GM18907 (cell line): Measurements from ENCODE around the gene TUBA1C.
"Not testable (repeated sequence)": the region's sequence is repeated elsewhere in the genome, so short reads cannot be mapped to it uniquely, and the experiment has no call there.

ENCODE experiments used
- ATAC-seq: cut with Tn5 transposase; IDR thresholded peaks from one replicate; pipeline ENCODE4 v1.9.1; 2021; ENCODE audit warnings: mild to moderate bottlenecking, moderate library complexity; ENCODE audit not compliant: unreplicated experiment

The TUBA1C gene

DNA sequence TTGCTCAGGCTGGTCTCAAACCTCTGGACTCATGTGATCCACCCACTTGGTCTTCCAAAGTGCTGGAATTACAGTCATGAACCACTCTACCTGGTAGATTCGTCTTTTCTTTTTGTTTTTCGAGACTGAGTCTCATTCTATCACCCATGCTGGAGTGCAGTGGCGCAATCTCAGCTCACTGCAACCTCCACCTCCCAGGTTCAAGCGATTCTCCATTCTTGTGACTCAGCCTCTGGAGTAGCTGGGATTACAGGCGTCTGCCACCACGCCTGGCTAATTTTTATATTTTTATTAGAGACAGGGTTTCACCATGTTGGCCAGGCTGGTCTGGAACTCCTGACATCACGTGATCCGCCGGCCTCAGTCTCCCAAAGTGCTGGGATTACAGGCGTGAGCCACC lies 9.4 kb upstream of the TUBA1C start:
- not testable (repeated sequence) for ATAC-seq

- ATAC-seq = no peak
Observed at GRCh38 chr12:49255857-49256637, 8.8 kb upstream of the TUBA1C start.

- ATAC-seq = not testable (repeated sequence)
Observed at GRCh38 chr12:49257508-49258184, 7.2 kb upstream of the TUBA1C start.

GRCh38 chr12:49259452-49259851 lies 5.4 kb upstream of the TUBA1C start:
- ATAC-seq = no peak

- no peak for ATAC-seq
Observed at GRCh38 chr12:49260166-49260565, 4.7 kb upstream of the TUBA1C start.

DNA sequence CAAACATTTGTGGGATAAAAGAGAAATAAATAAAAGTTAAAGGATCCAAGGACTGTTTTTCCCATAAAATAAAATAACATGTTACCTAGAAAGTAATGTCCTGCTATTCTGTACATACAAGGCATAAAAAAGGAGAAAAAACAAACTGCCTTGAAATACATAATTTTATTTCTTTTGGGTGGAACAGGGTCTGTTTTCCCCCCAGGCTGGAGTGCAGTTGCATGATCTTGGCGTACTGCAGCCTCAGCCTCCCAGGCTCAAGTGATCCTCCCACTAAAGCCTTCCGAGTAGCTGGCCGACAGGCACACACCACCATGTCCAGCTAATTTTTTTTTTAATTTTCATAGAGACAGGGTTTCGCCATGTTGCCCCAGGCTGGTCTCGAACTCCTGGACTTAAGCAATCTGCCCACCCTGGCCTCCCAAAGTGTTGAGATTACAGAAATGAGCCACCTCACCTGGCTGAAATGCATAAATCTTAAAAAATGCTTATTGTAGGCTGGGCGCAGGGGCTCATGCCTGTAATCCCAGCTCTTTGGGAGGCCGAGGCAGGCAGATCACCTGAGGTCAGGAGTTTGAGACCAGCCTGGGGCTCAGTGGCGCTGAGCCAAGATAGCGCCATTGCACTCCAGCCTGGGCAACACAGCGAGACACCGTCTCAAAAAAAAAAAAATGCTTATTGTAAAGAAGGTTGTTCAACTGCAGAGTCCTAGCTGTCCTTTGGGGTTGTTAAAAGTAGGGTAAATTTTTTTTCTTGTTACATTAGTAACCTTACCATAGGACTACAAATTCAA lies 4.1 kb upstream of the TUBA1C start:
- ATAC-seq = no peak

- no peak for ATAC-seq
Observed at GRCh38 chr12:49261721-49262120, 3.2 kb upstream of the TUBA1C start.

DNA sequence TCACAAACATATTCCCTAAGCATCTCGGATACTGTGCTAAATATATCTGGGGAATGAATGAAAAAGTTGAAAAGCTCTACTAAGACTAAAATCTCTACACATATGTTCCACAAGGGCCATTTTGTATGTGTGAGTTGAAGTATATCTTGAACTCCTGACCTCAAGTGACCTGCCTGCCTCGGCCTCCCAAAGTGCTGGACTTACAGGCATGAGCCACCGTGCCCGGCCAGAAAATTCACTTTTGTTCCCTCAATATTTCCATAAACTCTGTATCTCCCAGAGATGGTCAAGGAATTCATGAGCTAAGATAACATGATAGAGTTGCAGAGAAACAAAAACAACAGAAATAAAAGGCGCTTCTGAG lies 1.5 kb upstream of the TUBA1C start:
- no peak for ATAC-seq

DNA sequence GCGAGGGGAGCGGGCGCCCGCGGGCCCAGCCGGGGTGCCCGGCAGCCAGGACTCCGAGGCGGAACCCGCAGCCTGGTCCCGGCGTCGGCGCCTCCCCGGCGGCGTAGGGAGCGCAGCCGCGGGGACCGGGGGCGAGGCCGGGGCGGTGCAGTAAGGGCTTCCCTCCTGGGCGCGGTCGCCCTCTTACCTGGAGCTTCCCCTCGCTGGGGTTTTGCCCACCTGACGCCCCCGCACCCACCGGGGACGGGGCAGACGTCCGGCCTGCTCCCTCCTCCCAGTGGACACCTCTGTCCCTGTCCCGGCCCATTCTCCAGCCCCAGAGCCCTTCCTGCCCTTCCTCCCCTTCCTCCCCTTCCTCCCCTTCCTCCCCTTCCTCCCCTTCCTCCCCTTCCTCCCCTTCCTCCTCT lies 413 bp upstream of the TUBA1C start:
- ATAC-seq = peak; percentile 30

- ATAC-seq = not testable (repeated sequence)
Observed at GRCh38 chr12:49269191-49269590, 4.3 kb downstream of the TUBA1C start.

DNA sequence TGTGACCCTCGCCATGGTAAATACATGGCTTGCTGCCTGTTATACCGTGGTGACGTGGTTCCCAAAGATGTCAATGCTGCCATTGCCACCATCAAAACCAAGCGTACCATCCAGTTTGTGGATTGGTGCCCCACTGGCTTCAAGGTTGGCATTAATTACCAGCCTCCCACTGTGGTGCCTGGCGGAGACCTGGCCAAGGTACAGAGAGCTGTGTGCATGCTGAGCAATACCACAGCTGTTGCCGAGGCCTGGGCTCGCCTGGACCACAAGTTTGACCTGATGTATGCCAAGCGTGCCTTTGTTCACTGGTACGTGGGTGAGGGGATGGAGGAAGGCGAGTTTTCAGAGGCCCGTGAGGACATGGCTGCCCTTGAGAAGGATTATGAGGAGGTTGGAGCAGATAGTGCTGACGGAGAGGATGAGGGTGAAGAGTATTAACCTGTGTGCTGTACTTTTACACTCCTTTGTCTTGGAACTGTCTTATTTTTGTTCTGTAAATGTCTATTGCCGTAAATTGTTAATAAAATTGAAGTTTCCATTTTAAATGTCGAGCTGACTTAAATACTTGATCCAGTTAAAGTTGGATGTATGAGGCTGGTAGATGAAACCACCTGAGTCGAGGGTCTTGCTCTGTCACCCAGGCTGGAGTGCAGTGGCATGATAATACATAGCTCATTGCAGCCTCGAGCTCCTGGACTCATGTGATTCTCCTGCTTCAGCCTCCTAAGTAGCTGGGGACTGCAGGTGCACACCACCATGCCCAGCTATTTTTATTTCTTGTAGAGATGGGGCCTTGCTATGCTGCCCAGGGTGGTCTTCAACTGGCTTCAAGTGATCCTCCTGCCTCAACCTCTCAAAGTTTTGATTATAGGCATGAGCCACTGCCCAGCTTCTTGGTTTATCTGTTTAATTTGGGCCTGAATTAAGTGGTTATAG lies 8.2 kb downstream of the TUBA1C start:
- no peak for ATAC-seq

DNA sequence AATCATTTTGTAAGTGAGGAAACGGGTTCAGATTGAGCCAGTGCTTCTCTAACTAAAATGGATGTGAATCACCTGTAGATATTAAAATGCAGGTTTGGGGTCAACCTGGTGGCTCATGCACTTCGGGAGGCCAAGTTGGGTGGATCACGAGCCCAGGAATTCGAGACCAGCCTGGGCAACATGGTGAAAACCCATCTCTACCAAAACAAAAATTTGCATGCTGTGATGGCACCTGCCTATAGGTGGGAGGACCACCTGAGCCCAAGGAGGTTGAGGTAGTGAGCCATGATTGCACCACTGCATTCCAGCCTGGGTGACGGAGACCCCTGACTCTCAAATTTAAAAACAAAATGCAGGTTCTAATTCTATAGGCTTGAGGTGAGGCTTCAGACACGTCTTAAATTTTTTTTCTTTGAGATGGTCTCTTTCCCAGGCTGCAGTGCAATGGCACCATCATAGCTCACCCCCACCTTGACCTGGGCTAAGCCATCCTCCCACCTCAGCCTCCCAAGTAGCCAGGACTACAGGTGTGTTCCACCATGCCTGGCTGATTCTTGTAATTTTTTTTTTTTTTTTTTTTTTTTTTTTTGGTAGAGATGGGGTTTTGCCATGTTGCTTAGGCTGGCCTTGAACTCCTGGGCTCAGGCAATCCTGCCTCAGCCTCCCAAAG lies 9.0 kb downstream of the TUBA1C start:
- ATAC-seq = no peak

DNA sequence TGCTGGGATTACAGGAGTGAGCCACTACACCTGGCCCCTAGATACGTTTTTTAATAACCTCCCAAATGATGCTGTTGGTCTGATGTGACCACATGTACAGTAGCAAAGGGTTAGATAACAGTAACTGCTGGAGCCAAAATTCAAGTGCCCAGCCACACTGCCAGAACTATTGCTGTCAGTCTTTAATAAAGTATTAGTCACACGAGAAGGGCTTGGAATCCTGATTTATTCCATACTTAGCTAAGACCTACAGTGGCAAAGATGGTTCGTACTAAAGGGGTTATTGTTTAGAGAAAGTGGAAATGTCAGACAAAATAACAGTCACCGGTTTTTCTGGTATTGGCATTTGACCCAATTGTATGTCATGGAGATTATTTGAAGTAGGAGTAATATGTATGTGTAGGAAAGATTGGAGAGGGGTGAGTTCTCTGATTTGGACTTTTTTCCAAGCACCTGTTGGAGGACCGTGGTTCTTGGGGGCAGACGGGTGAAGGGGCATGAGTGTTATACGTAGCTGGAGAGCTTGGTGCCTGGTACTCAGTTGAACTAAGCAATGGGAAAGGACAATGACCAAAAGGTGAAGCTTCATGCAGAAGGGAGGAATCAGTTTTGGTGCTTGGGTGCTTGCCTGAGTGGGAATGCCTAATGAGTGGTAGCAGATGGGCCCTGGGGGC lies 9.7 kb downstream of the TUBA1C start:
- no peak for ATAC-seq

- no peak for ATAC-seq
Observed at GRCh38 chr12:49276304-49277290, 11.7 kb downstream of the TUBA1C start.

GRCh38 chr12:49277466-49277865 lies 12.6 kb downstream of the TUBA1C start:
- ATAC-seq = no peak

- no peak for ATAC-seq
Observed at GRCh38 chr12:49279706-49280159, 14.9 kb downstream of the TUBA1C start.

DNA sequence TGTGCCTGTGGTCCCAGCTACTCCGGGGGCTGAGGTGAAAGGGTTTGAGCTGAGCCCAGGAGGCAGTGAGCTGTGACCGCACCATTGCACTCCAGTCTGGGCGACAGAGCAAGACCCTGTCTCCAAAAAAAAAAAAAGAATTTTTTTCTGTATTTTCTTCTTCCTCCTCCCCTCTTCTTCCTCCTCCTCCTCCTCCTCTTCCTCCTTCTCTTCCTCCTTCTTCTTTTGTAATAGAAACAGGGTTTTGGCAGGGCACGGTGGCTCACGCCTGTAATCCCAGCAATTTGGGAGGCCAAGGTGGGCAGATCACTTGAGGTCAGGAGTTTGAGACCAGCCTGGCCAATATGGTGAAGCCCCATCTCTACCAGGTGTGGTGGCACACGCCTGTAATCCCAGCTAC lies 15.7 kb downstream of the TUBA1C start:
- not testable (repeated sequence) for ATAC-seq

DNA sequence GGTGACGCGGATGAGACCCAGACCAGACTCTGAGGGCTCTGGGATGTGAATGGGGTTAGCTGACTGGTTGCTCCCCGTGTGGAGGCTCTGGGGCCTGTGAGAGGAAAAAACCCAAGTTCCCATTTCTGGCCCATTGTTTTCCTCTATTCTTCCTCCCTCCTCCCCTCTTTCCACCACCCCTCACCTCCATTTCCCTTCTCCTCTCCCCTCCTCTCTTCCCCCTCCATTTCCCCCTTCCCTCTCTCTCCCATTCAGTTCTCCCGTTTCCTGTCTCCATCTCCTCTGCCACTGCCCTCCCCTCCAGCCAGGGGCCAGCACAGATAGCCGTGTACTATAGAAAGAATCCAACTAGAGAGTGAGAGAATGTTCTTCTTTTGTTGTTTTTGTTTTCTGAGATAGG lies 17.4 kb downstream of the TUBA1C start:
- ATAC-seq = no peak
